GM13977 (cell line): ENCODE measurements around the gene MRRF.

ENCODE experiments used
- DNase-seq: peaks from one replicate; pipeline ENCODE4 v3.0.0; 2012; ENCODE audit warnings: low spot score
- CTCF ChIP-seq: IDR thresholded peaks from 2 replicates; pipeline ENCODE4 v1.5.1; 2012; ENCODE audit warnings: mild to moderate bottlenecking, control low read depth; ENCODE audit not compliant: insufficient read depth; ENCODE audit errors: extremely low read depth, missing control alignments
- in situ Hi-C: fragments of 300-500 bp; cut with MboI; formaldehyde crosslinking; loops from one replicate; pipeline ENCODE4 v1.12.0; 2022; ENCODE audit warnings: low sequenced_read_pairs, low pct_unique_long_range_greater_than_20kb, mixed read lengths, inconsistent platforms; ENCODE audit not compliant: unreplicated experiment

The MRRF gene

GRCh38 chr9:122333169-122333808 lies 68.6 kb downstream of the MRRF start:
- no peak for DNase-seq
- in situ Hi-C loops = no loop called here
- no peak for TF ChIP-seq CTCF

GRCh38 chr9:122334916-122335315 lies 70.2 kb downstream of the MRRF start:
- in situ Hi-C loops = no loop called here
- DNase-seq = no peak
- TF ChIP-seq CTCF = no peak

GRCh38 chr9:122336189-122336588 lies 71.5 kb downstream of the MRRF start:
- no peak for TF ChIP-seq CTCF
- no peak for DNase-seq
- in situ Hi-C loops = no loop called here

GRCh38 chr9:122336866-122337555 lies 72.3 kb downstream of the MRRF start:
- no peak for DNase-seq
- in situ Hi-C loops = no loop called here
- no peak for TF ChIP-seq CTCF

- no peak for DNase-seq
- in situ Hi-C loops = no loop called here
- no peak for TF ChIP-seq CTCF
Observed at GRCh38 chr9:122337556-122337929, 72.9 kb downstream of the MRRF start.

GRCh38 chr9:122338536-122338935 lies 73.9 kb downstream of the MRRF start:
- DNase-seq = no peak
- in situ Hi-C loops = no loop called here
- no peak for TF ChIP-seq CTCF
